Activated T-helper 1 cell treated with anti-CD3 and anti-CD28 coated beads, Interleukin-12 subunit alpha, Interleukin-12 subunit beta, Interleukin-2, Interleukin-4 antibody, amounts not matched to agents 30 ng/mL and 10 ng/mL and 1 ng/mL, durations not matched to agents 14 hours and 24 hours and 36 hours (primary cell): Measurements from ENCODE around the gene PTPN18. TPM values are rescaled to one million over a fixed set of nuclear protein-coding genes. Genes with fewer than 3 reads are reported as not detected.

ENCODE experiments used
- DNase-seq: peaks from one replicate; pipeline ENCODE4 v3.0.0; 2021; ENCODE audit warnings: low spot score
- H3K27ac Mint-ChIP-seq: one replicate; pipeline ENCODE4 v1.8.0; 2021; ENCODE audit warnings: mild to moderate bottlenecking, mixed read lengths
- H3K27me3 Mint-ChIP-seq: one replicate; pipeline ENCODE4 v1.8.0; 2022; ENCODE audit warnings: mild to moderate bottlenecking, moderate library complexity, mixed read lengths; ENCODE audit not compliant: insufficient read depth
- H3K36me3 Mint-ChIP-seq: one replicate; pipeline ENCODE4 v1.8.0; 2021; ENCODE audit warnings: low read depth, mixed read lengths
- H3K4me1 Mint-ChIP-seq: one replicate; pipeline ENCODE4 v1.8.0; 2021; ENCODE audit warnings: low read depth, mixed read lengths
- H3K4me3 Mint-ChIP-seq: one replicate; pipeline ENCODE4 v1.8.0; 2021; ENCODE audit warnings: mild to moderate bottlenecking, moderate library complexity, mixed read lengths
- H3K9me3 Mint-ChIP-seq: one replicate; pipeline ENCODE4 v1.8.0; 2021; ENCODE audit warnings: mixed read lengths
- intact Hi-C: fragments of 100-400 bp; cut with micrococcal nuclease; formaldehyde crosslinking; loops from one replicate; pipeline ENCODE4 v1.15.1; 2024
- total RNA-seq: library from RNA; stranded (reverse); gene quantifications from 2 replicates; pipeline ENCODE4 v1.2.3, GENCODE V29; 2022

The PTPN18 gene, protein sequence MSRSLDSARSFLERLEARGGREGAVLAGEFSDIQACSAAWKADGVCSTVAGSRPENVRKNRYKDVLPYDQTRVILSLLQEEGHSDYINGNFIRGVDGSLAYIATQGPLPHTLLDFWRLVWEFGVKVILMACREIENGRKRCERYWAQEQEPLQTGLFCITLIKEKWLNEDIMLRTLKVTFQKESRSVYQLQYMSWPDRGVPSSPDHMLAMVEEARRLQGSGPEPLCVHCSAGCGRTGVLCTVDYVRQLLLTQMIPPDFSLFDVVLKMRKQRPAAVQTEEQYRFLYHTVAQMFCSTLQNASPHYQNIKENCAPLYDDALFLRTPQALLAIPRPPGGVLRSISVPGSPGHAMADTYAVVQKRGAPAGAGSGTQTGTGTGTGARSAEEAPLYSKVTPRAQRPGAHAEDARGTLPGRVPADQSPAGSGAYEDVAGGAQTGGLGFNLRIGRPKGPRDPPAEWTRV
- 66.9 and 68.9 TPM in 2 replicates for total RNA-seq

DNA sequence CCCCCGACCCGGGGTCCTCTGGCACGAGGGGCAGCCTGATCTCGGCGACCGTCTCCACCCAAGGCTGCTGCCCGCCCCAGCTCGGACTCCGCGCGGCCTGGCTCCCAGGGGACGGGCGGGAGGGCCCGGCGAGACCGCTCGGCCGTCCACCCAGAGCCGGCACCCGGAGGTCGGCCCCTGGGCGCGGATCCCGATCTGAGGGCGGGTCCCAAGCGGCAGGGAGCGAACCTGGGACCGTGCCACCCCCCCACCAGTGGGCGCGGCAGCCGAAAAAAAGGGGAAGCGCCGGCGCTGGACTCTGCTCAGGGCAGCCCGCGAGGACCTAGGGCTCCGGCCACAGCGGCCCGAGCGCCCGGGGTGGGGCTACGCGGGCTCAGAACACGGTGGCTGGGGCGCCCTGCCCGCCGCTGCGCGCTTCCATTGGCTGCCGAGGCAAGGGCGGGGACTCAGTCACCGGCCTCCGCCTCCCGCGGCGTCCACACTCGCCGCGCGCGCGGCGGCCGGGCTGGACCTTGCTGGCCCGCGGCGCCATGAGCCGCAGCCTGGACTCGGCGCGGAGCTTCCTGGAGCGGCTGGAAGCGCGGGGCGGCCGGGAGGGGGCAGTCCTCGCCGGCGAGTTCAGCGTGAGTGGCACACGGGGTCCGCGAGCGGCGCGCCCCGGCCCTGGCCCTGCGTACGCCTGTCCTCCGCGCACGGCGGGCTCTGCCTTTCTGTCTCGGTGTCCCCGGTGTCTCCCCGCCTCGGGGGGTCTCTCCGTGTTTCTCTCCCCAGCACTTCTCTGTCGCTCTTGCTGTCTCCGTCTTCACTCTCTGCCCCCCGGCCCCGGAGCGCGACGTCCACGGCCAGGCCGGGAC is at the start of gene PTPN18:
Gene PTPN18 (plus strand): TSS at position 479 of the 854 bp plus-strand sequence. CDS start 52 bp downstream, at position 531.
- Mint-ChIP-seq H3K4me1 (peaks cover 25% of the 10 kb centered on the region), H3K27me3 (no peaks in the 10 kb centered on the region), H3K36me3 (peaks cover 6% of the 10 kb centered on the region), H3K9me3 (no peaks in the 10 kb centered on the region), H3K27ac (peak within 1 kb of the TSS; percentile 52), H3K4me3 (peak within 1 kb of the TSS; percentile 83)
- peak; percentile 67 for DNase-seq
- intact Hi-C loops: loop anchor here (1.0 kb wide), 4 partner anchors 14 to 175 kb away; partner anchors contain the start of genes IMP4 and SMPD4

DNA sequence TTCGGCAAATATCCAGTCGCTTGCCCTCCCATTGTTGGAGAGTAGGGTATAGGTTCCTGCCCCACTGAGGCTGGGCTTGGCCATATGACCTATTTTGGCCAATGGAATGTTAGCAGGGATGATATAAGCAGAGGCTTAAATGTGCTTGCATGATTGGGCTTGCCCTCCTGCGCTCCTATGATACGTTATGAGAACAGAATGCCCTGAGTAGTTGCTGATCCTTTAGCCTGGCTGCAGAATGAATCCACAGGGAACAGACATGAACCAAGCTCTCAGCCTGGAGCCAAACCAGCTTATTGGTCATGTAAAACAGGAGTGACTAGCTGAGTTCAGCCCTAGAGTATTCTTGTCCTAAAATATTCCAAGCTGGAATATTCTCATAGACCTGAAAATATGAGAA is 48.0 kb upstream of the PTPN18 start:
- Mint-ChIP-seq H3K4me1 (peaks cover 6% of the 10 kb centered on the region), H3K9me3 (no peaks in the 10 kb centered on the region), H3K36me3 (no peaks in the 10 kb centered on the region), H3K27me3 (peaks cover 3% of the 10 kb centered on the region), H3K27ac (no peak overlapping the region), H3K4me3 (no peak overlapping the region)
- intact Hi-C loops: no loop called here
- DNase-seq: no peak

GRCh38 chr2:130310881-130311280 is 45.0 kb upstream of the PTPN18 start:
- no peak overlapping the region for H3K4me3 Mint-ChIP-seq
- no peaks in the 10 kb centered on the region for H3K36me3 Mint-ChIP-seq
- H3K9me3 Mint-ChIP-seq: no peaks in the 10 kb centered on the region
- no peak for DNase-seq
- H3K27ac Mint-ChIP-seq: no peak overlapping the region
- peaks cover 3% of the 10 kb centered on the region for H3K27me3 Mint-ChIP-seq
- intact Hi-C loops: no loop called here
- no peaks in the 10 kb centered on the region for H3K4me1 Mint-ChIP-seq

GRCh38 chr2:130313812-130314334 is 42.0 kb upstream of the PTPN18 start:
- DNase-seq: no peak
- Mint-ChIP-seq H3K4me3 (no peak overlapping the region), H3K27me3 (peaks cover 3% of the 10 kb centered on the region), H3K27ac (no peak overlapping the region), H3K4me1 (no peaks in the 10 kb centered on the region), H3K9me3 (no peaks in the 10 kb centered on the region), H3K36me3 (no peaks in the 10 kb centered on the region)
- intact Hi-C loops: no loop called here

DNA sequence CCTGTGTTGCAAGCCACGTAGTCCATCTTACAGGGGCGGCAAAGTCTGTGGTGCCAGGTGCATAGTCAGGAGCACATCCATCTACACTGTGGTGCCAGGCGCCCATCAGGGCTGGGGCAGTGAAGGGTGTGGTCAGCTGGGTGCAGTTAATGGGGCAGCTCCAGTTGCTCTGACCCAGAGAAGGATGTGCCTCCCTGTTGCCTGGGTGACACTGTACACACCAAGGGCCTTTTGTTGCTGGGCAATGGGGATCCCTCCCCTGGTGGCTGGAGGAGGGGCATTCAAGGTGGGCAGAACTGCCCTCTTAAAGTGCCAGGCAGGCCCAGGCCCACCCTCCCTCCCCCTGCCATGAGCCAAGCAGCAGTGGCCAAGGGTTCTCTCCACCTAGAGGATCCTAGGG is 41.5 kb upstream of the PTPN18 start:
- Mint-ChIP-seq H3K36me3 (no peaks in the 10 kb centered on the region), H3K27ac (no peak overlapping the region), H3K4me1 (no peaks in the 10 kb centered on the region), H3K9me3 (no peaks in the 10 kb centered on the region), H3K4me3 (no peak overlapping the region), H3K27me3 (no peaks in the 10 kb centered on the region)
- DNase-seq: no peak
- intact Hi-C loops: no loop called here

DNA sequence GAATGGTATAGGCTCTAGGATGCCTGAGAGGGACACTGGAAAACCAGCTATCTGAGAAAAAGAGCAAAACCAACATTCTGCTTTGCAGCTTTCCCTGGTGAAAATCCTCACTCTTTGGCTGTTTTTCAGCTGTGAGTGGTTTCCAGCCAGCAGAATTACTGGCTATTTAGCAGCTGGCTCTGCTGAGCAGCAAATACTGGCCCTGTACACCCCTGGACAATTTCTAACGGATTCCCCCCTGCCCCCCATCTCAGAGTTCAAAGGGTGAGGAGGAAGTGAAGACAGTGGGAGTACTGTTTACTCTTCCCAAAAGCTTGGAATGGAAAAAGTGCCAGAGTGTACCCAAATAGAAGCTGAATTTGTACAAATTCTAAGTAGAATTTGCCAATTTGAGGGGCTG is 39.3 kb upstream of the PTPN18 start:
- Mint-ChIP-seq H3K9me3 (no peaks in the 10 kb centered on the region), H3K4me1 (no peaks in the 10 kb centered on the region), H3K4me3 (no peak overlapping the region), H3K36me3 (no peaks in the 10 kb centered on the region), H3K27ac (no peak overlapping the region), H3K27me3 (peaks cover 6% of the 10 kb centered on the region)
- no peak for DNase-seq
- intact Hi-C loops: no loop called here

- Mint-ChIP-seq H3K27me3 (peaks cover 16% of the 10 kb centered on the region), H3K9me3 (no peaks in the 10 kb centered on the region), H3K4me1 (no peaks in the 10 kb centered on the region), H3K27ac (no peak overlapping the region), H3K4me3 (no peak overlapping the region), H3K36me3 (no peaks in the 10 kb centered on the region)
- no peak for DNase-seq
- intact Hi-C loops: no loop called here
Measured at GRCh38 chr2:130318906-130319305, 37.0 kb upstream of the PTPN18 start.

DNA sequence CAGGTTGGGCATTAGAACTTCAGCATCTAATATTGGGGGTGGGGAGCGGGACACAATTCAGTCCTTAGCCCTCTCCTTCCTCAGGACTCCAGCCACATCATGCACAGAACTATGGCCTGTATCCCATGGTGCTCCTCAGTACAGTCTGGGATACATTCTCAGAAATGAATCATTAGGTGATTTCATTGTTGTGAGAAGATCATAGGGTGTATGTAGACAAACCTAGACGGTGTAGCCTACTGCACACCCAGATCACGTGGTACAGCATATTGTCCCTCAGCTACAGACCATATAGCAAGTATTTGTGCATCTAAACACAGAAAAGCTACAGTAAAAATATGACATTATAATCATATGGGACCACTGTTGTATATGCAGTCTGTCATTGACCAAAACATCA is 36.3 kb upstream of the PTPN18 start:
- H3K36me3 Mint-ChIP-seq: no peaks in the 10 kb centered on the region
- DNase-seq: no peak
- no peaks in the 10 kb centered on the region for H3K9me3 Mint-ChIP-seq
- peaks cover 18% of the 10 kb centered on the region for H3K27me3 Mint-ChIP-seq
- no peak overlapping the region for H3K4me3 Mint-ChIP-seq
- no peak overlapping the region for H3K27ac Mint-ChIP-seq
- intact Hi-C loops: no loop called here
- H3K4me1 Mint-ChIP-seq: no peaks in the 10 kb centered on the region

DNA sequence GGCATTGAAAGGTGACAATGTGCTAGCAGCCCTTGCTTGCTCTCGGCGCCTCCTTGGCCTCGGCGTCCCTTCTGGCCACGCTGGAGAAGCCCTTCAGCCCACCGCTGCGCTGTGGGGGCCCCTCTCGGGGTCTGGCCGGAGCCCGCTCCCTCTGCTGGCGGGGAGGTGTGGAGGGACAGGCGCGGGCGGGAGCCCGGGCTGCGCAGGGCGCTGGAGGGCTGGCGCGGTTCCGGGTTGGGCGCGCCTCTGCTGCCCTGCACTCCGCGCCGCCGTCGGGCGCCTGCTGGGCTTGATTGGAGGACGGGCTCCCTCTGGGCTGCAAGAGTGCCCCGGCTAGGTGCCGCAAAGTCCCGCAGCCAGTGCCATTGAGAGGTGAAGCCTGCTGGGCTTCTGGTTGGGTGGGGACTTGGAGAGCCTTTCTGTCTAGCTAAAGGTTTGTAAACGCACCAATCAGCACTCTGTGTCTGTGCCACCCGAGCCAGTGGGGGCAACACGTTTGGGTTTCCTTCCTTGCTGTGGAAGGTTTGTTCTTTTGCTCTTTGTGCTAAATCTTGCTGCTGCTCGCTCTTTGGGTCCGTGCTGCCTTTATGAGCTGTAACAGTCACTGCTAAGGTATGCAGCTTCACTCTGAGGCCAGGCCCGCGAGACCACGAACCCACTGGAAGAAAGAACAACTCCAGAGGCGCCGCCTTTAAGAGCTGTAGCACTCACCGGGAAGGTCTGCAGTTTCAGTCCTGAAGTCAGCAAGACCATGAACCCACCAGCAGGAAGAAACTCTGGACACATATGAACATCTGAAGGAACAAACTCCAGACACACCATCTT is 27.9 kb upstream of the PTPN18 start:
- peaks cover 39% of the 10 kb centered on the region for H3K27me3 Mint-ChIP-seq
- no peaks in the 10 kb centered on the region for H3K36me3 Mint-ChIP-seq
- DNase-seq: no peak
- H3K9me3 Mint-ChIP-seq: no peaks in the 10 kb centered on the region
- intact Hi-C loops: no loop called here
- no peak overlapping the region for H3K27ac Mint-ChIP-seq
- H3K4me1 Mint-ChIP-seq: peaks cover 5% of the 10 kb centered on the region
- no peak overlapping the region for H3K4me3 Mint-ChIP-seq

GRCh38 chr2:130328710-130329109 is 27.1 kb upstream of the PTPN18 start:
- no peak for DNase-seq
- intact Hi-C loops: no loop called here
- H3K27me3 Mint-ChIP-seq: peaks cover 33% of the 10 kb centered on the region
- H3K4me1 Mint-ChIP-seq: peaks cover 5% of the 10 kb centered on the region
- H3K9me3 Mint-ChIP-seq: no peaks in the 10 kb centered on the region
- H3K27ac Mint-ChIP-seq: no peak overlapping the region
- no peak overlapping the region for H3K4me3 Mint-ChIP-seq
- H3K36me3 Mint-ChIP-seq: no peaks in the 10 kb centered on the region

DNA sequence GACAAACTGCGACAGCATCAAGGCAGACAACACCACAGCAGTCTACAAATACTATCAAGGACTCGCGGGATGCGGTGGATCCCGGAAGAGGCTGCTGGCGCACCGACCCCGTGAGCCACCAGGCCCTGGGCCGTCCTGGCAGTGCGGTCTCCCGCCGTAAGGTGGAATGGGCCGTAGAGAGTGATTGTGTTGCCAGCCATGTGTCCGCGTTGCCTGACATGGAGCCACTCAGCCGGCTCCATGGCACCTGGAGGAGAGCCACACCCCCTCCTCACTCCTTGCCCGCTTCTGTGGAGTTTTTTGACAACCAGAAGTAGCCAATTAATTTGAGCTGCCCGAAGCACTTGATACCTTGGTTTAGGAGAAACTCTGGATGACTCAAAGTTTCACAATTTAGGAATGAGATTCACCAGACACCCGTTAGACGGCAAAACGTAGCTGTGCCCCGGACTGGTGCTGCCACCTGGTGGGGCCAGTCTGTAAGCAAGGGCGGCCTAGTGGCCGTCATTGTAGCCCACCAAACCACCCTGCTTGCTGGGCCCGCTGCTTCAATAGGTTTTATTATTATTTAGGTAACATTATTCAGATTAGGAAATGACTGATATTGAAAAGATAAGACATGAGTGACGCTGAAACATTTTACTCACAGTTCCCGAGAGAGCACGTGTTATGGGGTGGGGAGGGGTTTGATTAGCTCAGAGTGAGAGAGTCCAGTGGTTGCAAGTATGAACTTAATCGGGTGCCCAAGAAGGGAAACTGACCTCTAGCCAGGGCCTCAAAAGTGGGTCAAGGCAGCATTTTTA is 23.4 kb upstream of the PTPN18 start:
- peak overlapping the region; percentile 44 for H3K4me3 Mint-ChIP-seq
- intact Hi-C loops: loop anchor here (1.0 to 2.0 kb wide), 3 partner anchors 151 to 456 kb away; partner anchors contain the start of gene SMPD4
- DNase-seq: peak; percentile 45
- no peaks in the 10 kb centered on the region for H3K36me3 Mint-ChIP-seq
- no peak overlapping the region for H3K27ac Mint-ChIP-seq
- H3K4me1 Mint-ChIP-seq: peaks cover 5% of the 10 kb centered on the region
- peaks cover 25% of the 10 kb centered on the region for H3K27me3 Mint-ChIP-seq
- no peaks in the 10 kb centered on the region for H3K9me3 Mint-ChIP-seq
